K562 (cell line): ENCODE data around the gene PCDHA7. TPM values are rescaled to one million over a fixed set of nuclear protein-coding genes. Genes with fewer than 3 reads are reported as not detected.
"Not testable (repeated sequence)": the region's sequence is repeated elsewhere in the genome, so short reads cannot be mapped to it uniquely, and the experiment has no call there.

Experiments
- ATAC-seq: fragments of 200-7000 bp; cut with Tn5 transposase; 3 replicates; pipeline ENCODE4 v1.9.1; 2020; ENCODE audit warnings: moderate library complexity
- BruUV-seq: library from RNA; stranded (reverse); fragments of 400-500 nt; replicated peaks from 2 replicates; lab custom pipeline; 2021; lab: Mats Ljungman, UMichigan
- CTCF ChIA-PET: fragments of 300-600 bp; formaldehyde crosslinking; extraction: SDS; loops from one replicate; lab custom pipeline; 2021; ENCODE audit warnings: low intra/inter-chr PET ratio; lab: Yijun Ruan, JAX
- POLR2A ChIA-PET: fragments of 300-600, 350-650 bp; sonication (Branson Sonifier 250); formaldehyde crosslinking; extraction: SDS; loops from one replicate; lab custom pipeline; 2021; ENCODE audit warnings: antibody characterized with exemption, inconsistent platforms; lab: Yijun Ruan, JAX
- DNase-seq, 4 experiments: peaks; one replicate each; pipeline versions ENCODE4 v3.0.0 to v3.0.0-alpha.2; 2011 to 2018; ENCODE audit warnings: low spot score in 3 of 4, mixed read lengths in 3 of 4; ENCODE audit errors: extremely low read depth in 1 of 4
- FAIRE-seq: peaks from 2 replicates; lab custom pipeline; 2011; peaks lifted over from hg19 to GRCh38; lab: Jason Lieb, UNC
- H2AFZ ChIP-seq: 2 replicates; pipeline ENCODE4 v1.6.0; 2011; ENCODE audit warnings: low read depth, low read length, control low read depth, inconsistent platforms
- H3K27ac ChIP-seq: fragments of 200-600 bp; 3 replicates; pipeline ENCODE4 v1.8.0; 2011; ENCODE audit warnings: low read depth, mild to moderate bottlenecking, control low read depth, inconsistent platforms, low read length, moderate library complexity, mixed read lengths; ENCODE audit errors: extremely low read depth
- H3K27me3 ChIP-seq, 2 experiments: fragments of 300-600 bp in 1 of 2; 2 replicates in 1 of 2; 3 replicates in 1 of 2; pipeline versions ENCODE4 v1.6.0 to v1.8.0; 2011; ENCODE audit warnings: inconsistent platforms in 2 of 2, low read length in 2 of 2, mild to moderate bottlenecking in 1 of 2, mixed read lengths in 1 of 2, moderate library complexity in 1 of 2; ENCODE audit not compliant: control insufficient read depth in 2 of 2, insufficient read depth in 2 of 2
- H3K36me3 ChIP-seq: fragments of 300-600 bp; 3 replicates; pipeline ENCODE4 v1.8.0; 2011; ENCODE audit warnings: mild to moderate bottlenecking, low read length, inconsistent platforms; ENCODE audit not compliant: control insufficient read depth, insufficient read depth
- H3K4me1 ChIP-seq, 2 experiments: fragments of 200-600 bp in 1 of 2; replicated peaks in 1 of 2; 2 replicates in 1 of 2; 3 replicates in 1 of 2; pipeline versions ENCODE4 v1.5.1 to v1.8.0; 2011; ENCODE audit warnings: inconsistent platforms in 2 of 2, low read length in 2 of 2, mild to moderate bottlenecking in 1 of 2, mixed read lengths in 1 of 2, moderate library complexity in 1 of 2; ENCODE audit not compliant: control insufficient read depth in 2 of 2, insufficient read depth in 2 of 2
- H3K4me2 ChIP-seq: 2 replicates; pipeline ENCODE4 v1.6.1; 2011; ENCODE audit warnings: low read length, control low read depth, inconsistent platforms, mixed read lengths; ENCODE audit not compliant: insufficient read depth
- H3K4me3 ChIP-seq: fragments of 200-600 bp; sonication (generic), shearing (Covaris generic); 2 replicates; pipeline ENCODE4 v1.5.1; 2016; ENCODE audit warnings: control low read depth, inconsistent platforms
- H3K79me2 ChIP-seq: fragments of 200-600 bp; 3 replicates; pipeline ENCODE4 v1.8.0; 2011; ENCODE audit warnings: low read length, inconsistent platforms; ENCODE audit not compliant: control insufficient read depth, insufficient read depth
- H3K9ac ChIP-seq, 2 experiments: 2 replicates each; pipeline versions ENCODE4 v1.6.0 to v1.6.1; 2011; ENCODE audit warnings: low read depth in 2 of 2, low read length in 2 of 2, control low read depth in 1 of 2, inconsistent platforms in 1 of 2, mild to moderate bottlenecking in 1 of 2, mixed read lengths in 1 of 2; ENCODE audit not compliant: insufficient read depth in 1 of 2
- H3K9me1 ChIP-seq: one replicate; pipeline ENCODE4 v1.6.0; 2011; ENCODE audit warnings: inconsistent platforms, mild to moderate bottlenecking, low read length, moderate library complexity; ENCODE audit not compliant: control insufficient read depth, insufficient read depth
- H3K9me3 ChIP-seq: replicated peaks from 2 replicates; pipeline ENCODE4 v1.5.1; 2011; ENCODE audit warnings: low read depth, low read length, inconsistent platforms; ENCODE audit not compliant: control insufficient read depth, insufficient read depth
- H4K20me1 ChIP-seq: replicated peaks from 2 replicates; pipeline ENCODE4 v1.6.1; 2011; ENCODE audit warnings: low read length, inconsistent platforms, mixed read lengths; ENCODE audit not compliant: control insufficient read depth, insufficient read depth
- ATF6 ChIP-seq: sonication (generic); formaldehyde crosslinking; IDR thresholded peaks from 2 replicates; pipeline ENCODE4 v1.4.0; 2020; ENCODE audit warnings: mild to moderate bottlenecking, missing genetic modification reagents
- CREB5 ChIP-seq: fragments of 250-450 bp; sonication (Bioruptor Pico); IDR thresholded peaks from 2 replicates; pipeline ENCODE4 v1.5.0; 2020; ENCODE audit warnings: mild to moderate bottlenecking
- FOXA1 ChIP-seq: fragments of 450-650 bp; IDR thresholded peaks from 2 replicates; pipeline ENCODE4 v1.6.1; 2016; ENCODE audit warnings: mild to moderate bottlenecking, borderline replicate concordance
- PHTF2 ChIP-seq: fragments of 250-450 bp; sonication (Bioruptor Pico); IDR thresholded peaks from 2 replicates; pipeline ENCODE4 v1.5.0; 2021; ENCODE audit warnings: mild to moderate bottlenecking
- SP2 ChIP-seq: IDR thresholded peaks from 2 replicates; pipeline ENCODE4 v1.6.1; 2011; ENCODE audit warnings: mild to moderate bottlenecking, low read depth, low read length, moderate library complexity; ENCODE audit not compliant: poor library complexity, severe bottlenecking; ENCODE audit errors: extremely low read depth
- WGBS: fragments of 100-300 bp; shearing (Covaris generic); methylation state at CpG from one replicate; pipeline ENCODE4 v1.1.6; 2016; ENCODE audit warnings: low coverage, mixed read lengths; ENCODE audit not compliant: insufficient coverage; ENCODE audit errors: missing lambda C conversion rate; 5-methylcytosine and 5-hydroxymethylcytosine counted together
- in situ Hi-C: fragments of 300-500 bp; cut with MboI; formaldehyde crosslinking; loops from 4 replicates; pipeline ENCODE4 v1.15.0; 2018; ENCODE audit warnings: inconsistent platforms, mixed read lengths
- intact Hi-C: fragments of 100-400 bp; cut with micrococcal nuclease; formaldehyde crosslinking; loops from 2 replicates; pipeline ENCODE4 v1.14.2; 2022
- polyA plus RNA-seq, 8 experiments: library from polyadenylated mRNA; depleted of rRNA in 4 of 8; stranded (reverse) in 5 of 8; unstranded in 3 of 8; fragments of >200 nt; fragmentation: Nextera tagmentation in 2 of 8; fragmentation: Illumina TruSeq in 1 of 8; extraction: Ambion mirVana in 2 of 8; extraction: Trizol in 1 of 8; gene quantifications; 2 replicates each; pipeline versions ENCODE4 v1.2.1 to v1.2.3, GENCODE V29; 2011 to 2014; ENCODE audit warnings: inconsistent platforms in 1 of 8, missing spikeins in 1 of 8
- total RNA-seq, 7 experiments: library from RNA; depleted of rRNA in 6 of 7; stranded (reverse); fragments of >200 nt in 6 of 7; fragmentation: Illumina TruSeq in 2 of 7; extraction: Trizol in 2 of 7; gene quantifications; 2 replicates each; pipeline versions ENCODE4 v1.2.1 to v1.2.3, GENCODE V29; 2011 to 2021; ENCODE audit warnings: low replicate concordance in 1 of 7

The PCDHA7 gene
- total and polyA plus RNA-seq, 9 of the 15 experiments (the other 6 are each of a cell fraction or from before 2014, with no cell fraction given), result not detected

DNA sequence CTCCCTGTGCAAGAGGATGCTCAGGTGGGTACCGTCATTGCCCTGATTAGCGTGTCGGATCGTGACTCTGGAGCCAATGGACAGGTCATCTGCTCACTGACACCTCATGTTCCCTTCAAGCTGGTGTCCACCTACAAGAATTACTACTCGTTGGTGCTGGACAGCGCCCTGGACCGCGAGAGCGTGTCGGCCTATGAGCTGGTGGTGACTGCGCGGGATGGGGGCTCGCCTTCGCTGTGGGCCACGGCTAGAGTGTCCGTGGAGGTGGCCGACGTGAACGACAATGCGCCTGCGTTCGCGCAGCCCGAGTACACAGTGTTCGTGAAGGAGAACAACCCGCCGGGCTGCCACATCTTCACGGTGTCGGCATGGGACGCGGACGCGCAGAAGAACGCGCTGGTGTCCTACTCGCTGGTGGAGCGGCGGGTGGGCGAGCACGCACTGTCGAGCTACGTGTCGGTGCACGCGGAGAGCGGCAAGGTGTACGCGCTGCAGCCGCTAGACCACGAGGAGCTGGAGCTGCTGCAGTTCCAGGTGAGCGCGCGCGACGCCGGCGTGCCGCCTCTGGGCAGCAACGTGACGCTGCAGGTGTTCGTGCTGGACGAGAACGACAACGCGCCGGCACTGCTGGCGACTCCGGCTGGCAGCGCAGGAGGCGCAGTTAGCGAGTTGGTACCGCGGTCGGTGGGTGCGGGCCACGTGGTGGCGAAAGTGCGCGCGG, 42.6 kb downstream of the PCDHA7 start:
- FAIRE-seq, H3K4me2 ChIP-seq, H3K27ac ChIP-seq, intact Hi-C loops, CTCF ChIA-PET, H3K79me2 ChIP-seq, in situ Hi-C loops, H3K4me1 ChIP-seq, POLR2A ChIA-PET, H3K27me3 ChIP-seq, DNase-seq, H3K9me3 ChIP-seq, H3K9me1 ChIP-seq, H4K20me1 ChIP-seq, H2AFZ ChIP-seq, H3K4me3 ChIP-seq, BruUV-seq, H3K36me3 ChIP-seq, H3K9ac ChIP-seq, ATAC-seq: not testable (repeated sequence)
- 46% methylated on average over 55 of the region's 80 CpGs for WGBS

DNA sequence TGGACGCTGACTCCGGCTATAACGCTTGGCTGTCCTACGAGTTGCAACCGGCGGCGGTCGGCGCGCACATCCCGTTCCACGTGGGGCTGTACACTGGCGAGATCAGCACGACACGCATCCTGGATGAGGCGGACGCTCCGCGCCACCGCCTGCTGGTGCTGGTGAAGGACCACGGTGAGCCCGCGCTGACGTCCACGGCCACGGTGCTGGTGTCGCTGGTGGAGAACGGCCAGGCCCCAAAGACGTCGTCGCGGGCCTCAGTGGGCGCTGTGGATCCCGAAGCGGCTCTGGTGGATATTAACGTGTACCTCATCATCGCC, 43.2 kb downstream of the PCDHA7 start:
- no peaks in the 10 kb centered on the region for H3K36me3 ChIP-seq
- H4K20me1 ChIP-seq, result no peaks in the 10 kb centered on the region
- ATAC-seq (no peak), DNase-seq (no peak), FAIRE-seq (no peak)
- no peak for TF ChIP-seq SP2
- no peak for TF ChIP-seq FOXA1
- no peak for TF ChIP-seq CREB5 (CRISPR knock-in tag)
- TF ChIP-seq ATF6 (CRISPR knock-in tag), result no peak
- no peak for TF ChIP-seq PHTF2 (CRISPR knock-in tag)
- no peak overlapping the region for H3K4me2 ChIP-seq
- ChIA-PET POLR2A (no interaction called here), CTCF (no interaction called here)
- in situ Hi-C loops, result no loop called here
- H3K27me3 ChIP-seq, result no peaks in the 10 kb centered on the region
- 32% methylated on average over 28 of the region's 37 CpGs for WGBS
- H3K4me3 ChIP-seq, result no peak overlapping the region
- BruUV-seq, result no TSS peak
- no peaks in the 10 kb centered on the region; a peak in 1 of 5 replicates for H3K4me1 ChIP-seq
- no peaks in the 10 kb centered on the region for H3K79me2 ChIP-seq
- no peak overlapping the region for H3K27ac ChIP-seq
- H3K9me1 ChIP-seq, result no peaks in the 10 kb centered on the region
- no peak overlapping the region for H3K9ac ChIP-seq
- intact Hi-C loops, result no loop called here
- H2AFZ ChIP-seq, result no peak overlapping the region
- no peaks in the 10 kb centered on the region; the same call in 1 of the 2 replicates for H3K9me3 ChIP-seq
